Caco-2 (cell line): Measurements from ENCODE around the gene C19orf25. TPM values are rescaled to one million over a fixed set of nuclear protein-coding genes. Genes with fewer than 3 reads are reported as not detected.
A peak's percentile ranks its signal among the peaks of the same experiment; 100 is the strongest.

Experiments
- BruUV-seq: library from RNA; stranded (reverse); fragments of 400-500 nt; replicated peaks from 2 replicates; lab custom pipeline; 2021; lab: Mats Ljungman, UMichigan
- CTCF ChIA-PET: fragments of 300-600 bp; sonication (Branson Sonifier 250); formaldehyde crosslinking; loops from one replicate; lab custom pipeline; 2022; ENCODE audit warnings: antibody characterized with exemption; lab: Charles Lee
- POLR2A ChIA-PET: fragments of 300-600 bp; sonication (Branson Sonifier 250); formaldehyde crosslinking; loops from one replicate; lab custom pipeline; 2022; ENCODE audit warnings: antibody characterized with exemption; lab: Charles Lee
- DNase-seq, 2 experiments: peaks; one replicate each; pipeline versions ENCODE4 v3.0.0 to v3.0.0-alpha.2; 2020 to 2022
- H3K27me3 ChIP-seq: replicated peaks from 2 replicates; pipeline ENCODE4 v1.6.0; 2011; ENCODE audit warnings: low read length; ENCODE audit not compliant: control insufficient read depth, insufficient read depth
- H3K36me3 ChIP-seq: 2 replicates; pipeline ENCODE4 v1.5.1; 2011; ENCODE audit warnings: low read length; ENCODE audit not compliant: control insufficient read depth, insufficient read depth
- H3K4me1 ChIP-seq: fragments of 250-450 bp; sonication (Bioruptor Pico); 2 replicates; pipeline ENCODE4 v1.5.1; 2020; ENCODE audit warnings: mild to moderate bottlenecking
- H3K4me3 ChIP-seq: 2 replicates; pipeline ENCODE4 v1.5.1; 2011; ENCODE audit warnings: low read depth, mild to moderate bottlenecking, control low read depth, low read length
- H3K9me3 ChIP-seq: fragments of 250-450 bp; sonication (Bioruptor Pico); 2 replicates; pipeline ENCODE4 v1.5.1; 2020; ENCODE audit warnings: mild to moderate bottlenecking, moderate library complexity
- H3K27ac Mint-ChIP-seq: one replicate; pipeline ENCODE4 v1.8.0; 2022; ENCODE audit warnings: mixed read lengths; ENCODE audit not compliant: unreplicated experiment
- H3K27me3 Mint-ChIP-seq: one replicate; pipeline ENCODE4 v1.8.0; 2022; ENCODE audit warnings: mixed read lengths; ENCODE audit not compliant: insufficient read depth, unreplicated experiment
- H3K36me3 Mint-ChIP-seq: one replicate; pipeline ENCODE4 v1.8.0; 2022; ENCODE audit warnings: mild to moderate bottlenecking, mixed read lengths; ENCODE audit not compliant: insufficient read depth, unreplicated experiment
- H3K4me1 Mint-ChIP-seq: one replicate; pipeline ENCODE4 v1.8.0; 2022; ENCODE audit warnings: low read depth, mixed read lengths; ENCODE audit not compliant: unreplicated experiment
- H3K4me3 Mint-ChIP-seq: one replicate; pipeline ENCODE4 v1.8.0; 2022; ENCODE audit warnings: mild to moderate bottlenecking, moderate library complexity, mixed read lengths; ENCODE audit not compliant: unreplicated experiment
- H3K9me3 Mint-ChIP-seq: one replicate; pipeline ENCODE4 v1.8.0; 2022; ENCODE audit warnings: mixed read lengths; ENCODE audit not compliant: unreplicated experiment
- intact Hi-C: fragments of 100-400 bp; cut with micrococcal nuclease; formaldehyde crosslinking; loops from one replicate; pipeline ENCODE4 v1.10.0; 2022; ENCODE audit not compliant: unreplicated experiment
- total RNA-seq: library from RNA; stranded (reverse); gene quantifications from 2 replicates; pipeline ENCODE4 v1.2.3, GENCODE V29; 2022
- TF ChIP-seq, protein P1 (sequence below), 2 experiments: fragments of 200-600 bp in 1 of 2; IDR thresholded peaks; 1 replicate in 1 of 2; 2 replicates in 1 of 2; pipeline versions ENCODE4 v1.5.1 to v1.8.0; 2011 to 2022; ENCODE audit warnings: antibody characterized with exemption in 1 of 2, control low read depth in 1 of 2, inconsistent platforms in 1 of 2, low read depth in 1 of 2, low read length in 1 of 2, mild to moderate bottlenecking in 1 of 2, moderate library complexity in 1 of 2; ENCODE audit not compliant: insufficient read depth in 1 of 2, severe bottlenecking in 1 of 2, unreplicated experiment in 1 of 2

C19orf25 gene
- total RNA-seq, 1 experiment from 2014 or later, result 41.9 TPM

DNA sequence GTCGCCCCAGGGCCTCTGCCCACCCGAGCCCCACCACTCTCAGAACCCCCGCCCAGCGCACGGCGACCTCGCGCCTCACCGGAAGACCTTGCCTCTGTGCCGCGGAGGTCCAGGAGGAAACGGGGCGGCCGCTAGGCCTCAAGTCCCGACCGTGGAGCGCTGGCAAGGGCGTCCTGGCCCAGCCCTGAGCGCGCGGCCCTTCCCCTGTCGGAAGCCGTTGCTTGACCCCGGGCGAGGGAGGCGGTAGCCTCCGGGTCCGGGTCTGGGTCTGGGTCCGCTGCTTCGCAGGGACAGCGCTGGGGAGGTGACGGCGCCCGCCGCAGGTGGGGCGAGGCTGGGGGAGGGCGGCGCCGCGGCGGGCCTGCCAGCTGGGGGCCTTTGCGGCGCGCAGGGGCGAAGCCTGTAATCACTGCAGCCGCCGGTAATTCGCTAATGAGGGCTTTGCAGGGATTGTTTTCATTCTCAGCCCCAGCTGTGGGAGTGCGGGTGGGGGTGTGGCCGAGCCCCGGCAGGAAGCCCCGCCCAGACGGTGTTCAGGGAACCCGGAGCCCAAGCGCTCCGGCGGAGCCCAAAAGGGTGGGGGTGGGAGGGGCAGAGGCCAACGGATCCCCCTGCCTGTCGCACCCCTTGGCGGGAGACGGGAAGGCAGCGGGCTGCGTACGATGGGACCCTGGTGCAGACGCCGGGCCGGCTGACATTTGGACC, 8.6 kb downstream of the C19orf25 start:
- Histone ChIP-seq H3K27me3 (no peaks in the 10 kb centered on the region), H3K4me1 (peaks cover 15% of the 10 kb centered on the region), H3K36me3 (no peaks in the 10 kb centered on the region), H3K9me3 (no peaks in the 10 kb centered on the region), H3K4me3 (peak overlapping the region; percentile 65)
- BruUV-seq, result no TSS peak
- Mint-ChIP-seq H3K27ac (peak overlapping the region; percentile 90), H3K27me3 (no peaks in the 10 kb centered on the region), H3K4me1 (peaks cover 4% of the 10 kb centered on the region), H3K4me3 (peak overlapping the region; percentile 89), H3K36me3 (peaks cover 46% of the 10 kb centered on the region), H3K9me3 (no peaks in the 10 kb centered on the region)
- intact Hi-C loops, result loop anchor here (2.0 to 5.0 kb wide), 2 partner anchors 38 to 63 kb away; partner anchors contain the start of gene DAZAP1
- ChIA-PET CTCF (no interaction called here), POLR2A (no interaction called here)
- TF ChIP-seq, protein P1, sequence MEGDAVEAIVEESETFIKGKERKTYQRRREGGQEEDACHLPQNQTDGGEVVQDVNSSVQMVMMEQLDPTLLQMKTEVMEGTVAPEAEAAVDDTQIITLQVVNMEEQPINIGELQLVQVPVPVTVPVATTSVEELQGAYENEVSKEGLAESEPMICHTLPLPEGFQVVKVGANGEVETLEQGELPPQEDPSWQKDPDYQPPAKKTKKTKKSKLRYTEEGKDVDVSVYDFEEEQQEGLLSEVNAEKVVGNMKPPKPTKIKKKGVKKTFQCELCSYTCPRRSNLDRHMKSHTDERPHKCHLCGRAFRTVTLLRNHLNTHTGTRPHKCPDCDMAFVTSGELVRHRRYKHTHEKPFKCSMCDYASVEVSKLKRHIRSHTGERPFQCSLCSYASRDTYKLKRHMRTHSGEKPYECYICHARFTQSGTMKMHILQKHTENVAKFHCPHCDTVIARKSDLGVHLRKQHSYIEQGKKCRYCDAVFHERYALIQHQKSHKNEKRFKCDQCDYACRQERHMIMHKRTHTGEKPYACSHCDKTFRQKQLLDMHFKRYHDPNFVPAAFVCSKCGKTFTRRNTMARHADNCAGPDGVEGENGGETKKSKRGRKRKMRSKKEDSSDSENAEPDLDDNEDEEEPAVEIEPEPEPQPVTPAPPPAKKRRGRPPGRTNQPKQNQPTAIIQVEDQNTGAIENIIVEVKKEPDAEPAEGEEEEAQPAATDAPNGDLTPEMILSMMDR (IDR thresholded peaks at IDR 0.05; ENCODE audit: insufficient read depth in 1 of 2, low read depth in 1 of 2, low read length in 1 of 2, severe bottlenecking in 1 of 2, unreplicated experiment in 1 of 2), result no peak
- peak; percentile 78 to 81 for DNase-seq

DNA sequence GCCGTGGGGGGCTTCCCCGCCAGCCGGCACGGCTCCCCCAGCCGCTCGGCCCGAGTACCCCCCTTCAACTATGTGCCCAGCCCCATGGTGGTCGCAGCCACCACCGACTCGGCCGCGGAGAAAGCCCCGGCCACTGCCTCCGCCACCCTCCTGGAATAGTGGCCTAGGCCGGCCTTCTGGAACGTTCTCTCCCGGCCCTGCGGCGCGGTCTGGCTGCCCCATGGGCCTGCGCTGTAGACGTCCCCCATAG, 9.0 kb downstream of the C19orf25 start:
- ChIA-PET POLR2A (no interaction called here), CTCF (no interaction called here)
- Mint-ChIP-seq H3K4me1 (peaks cover 4% of the 10 kb centered on the region), H3K9me3 (no peaks in the 10 kb centered on the region), H3K27ac (peak overlapping the region; percentile 90), H3K27me3 (no peaks in the 10 kb centered on the region), H3K4me3 (peak overlapping the region; percentile 89), H3K36me3 (peaks cover 46% of the 10 kb centered on the region)
- no TSS peak for BruUV-seq
- no peaks in the 10 kb centered on the region for H3K36me3 ChIP-seq
- no peak for DNase-seq
- TF ChIP-seq, protein P1 (IDR thresholded peaks at IDR 0.05; ENCODE audit: insufficient read depth in 1 of 2, low read depth in 1 of 2, low read length in 1 of 2, severe bottlenecking in 1 of 2, unreplicated experiment in 1 of 2), result no peak
- H3K27me3 ChIP-seq, result no peaks in the 10 kb centered on the region
- H3K4me1 ChIP-seq, result peaks cover 15% of the 10 kb centered on the region
- H3K4me3 ChIP-seq, result peak overlapping the region; percentile 65
- intact Hi-C loops, result loop anchor here (2.0 to 5.0 kb wide), 2 partner anchors 39 to 63 kb away; partner anchors contain the start of gene DAZAP1
- H3K9me3 ChIP-seq, result no peaks in the 10 kb centered on the region

DNA sequence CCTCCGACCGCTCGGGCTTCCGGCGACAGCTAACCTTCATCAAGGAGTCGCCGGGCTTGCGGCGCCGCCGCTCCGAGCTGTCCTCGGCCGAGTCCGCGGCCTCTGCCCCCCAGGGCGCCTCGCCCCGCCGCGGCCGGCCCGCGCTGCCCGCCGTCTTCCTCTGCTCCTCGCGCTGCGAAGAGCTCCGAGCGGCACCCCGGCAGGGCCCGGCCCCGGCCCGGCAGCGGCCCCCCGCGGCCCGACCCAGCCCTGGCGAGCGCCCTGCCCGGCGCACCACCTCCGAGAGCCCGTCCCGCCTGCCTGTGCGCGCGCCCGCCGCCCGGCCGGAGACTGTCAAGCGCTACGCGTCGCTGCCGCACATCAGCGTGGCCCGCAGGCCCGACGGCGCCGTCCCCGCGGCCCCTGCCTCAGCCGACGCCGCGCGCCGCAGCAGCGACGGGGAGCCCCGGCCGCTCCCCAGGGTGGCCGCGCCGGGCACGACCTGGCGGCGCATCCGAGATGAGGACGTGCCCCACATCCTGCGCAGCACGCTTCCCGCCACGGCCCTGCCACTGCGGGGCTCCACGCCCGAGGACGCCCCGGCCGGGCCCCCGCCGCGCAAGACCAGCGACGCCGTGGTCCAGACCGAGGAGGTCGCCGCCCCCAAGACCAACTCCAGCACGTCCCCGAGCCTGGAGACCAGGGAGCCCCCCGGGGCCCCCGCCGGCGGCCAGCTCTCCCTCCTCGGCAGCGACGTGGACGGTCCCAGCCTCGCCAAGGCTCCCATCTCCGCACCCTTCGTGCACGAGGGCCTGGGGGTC, 9.6 kb downstream of the C19orf25 start:
- peak overlapping the region; percentile 65 for H3K4me3 ChIP-seq
- H3K27ac Mint-ChIP-seq, result peak overlapping the region; percentile 90
- peaks cover 15% of the 10 kb centered on the region for H3K4me1 ChIP-seq
- DNase-seq, result peak in 1 of 2 experiments; percentile 77
- no TSS peak for BruUV-seq
- no peaks in the 10 kb centered on the region for H3K27me3 ChIP-seq
- H3K9me3 ChIP-seq, result no peaks in the 10 kb centered on the region
- peaks cover 46% of the 10 kb centered on the region for H3K36me3 Mint-ChIP-seq
- no peaks in the 10 kb centered on the region for H3K36me3 ChIP-seq
- intact Hi-C loops, result loop anchor here (2.0 to 5.0 kb wide), 2 partner anchors 39 to 62 kb away; partner anchors contain the start of gene DAZAP1
- H3K27me3 Mint-ChIP-seq, result no peaks in the 10 kb centered on the region
- ChIA-PET POLR2A (no interaction called here), CTCF (interaction anchor here (1.0 kb wide), 1 partner anchor 32 kb away, joined by 3 read pairs; no protein-coding TSS in a partner anchor)
- H3K4me1 Mint-ChIP-seq, result peaks cover 4% of the 10 kb centered on the region
- TF ChIP-seq, protein P1 (IDR thresholded peaks at IDR 0.05; ENCODE audit: insufficient read depth in 1 of 2, low read depth in 1 of 2, low read length in 1 of 2, severe bottlenecking in 1 of 2, unreplicated experiment in 1 of 2), result no peak
- H3K4me3 Mint-ChIP-seq, result peak overlapping the region; percentile 89
- H3K9me3 Mint-ChIP-seq, result no peaks in the 10 kb centered on the region
